Endodermal cell (in vitro differentiated cells): ENCODE results near the gene SPATA12. TPM values are rescaled to one million over a fixed set of nuclear protein-coding genes. Genes with fewer than 3 reads are reported as not detected.

Experiments used
- DNase-seq: peaks from one replicate; pipeline ENCODE4 v3.0.0-alpha.2; 2017
- H3K27ac ChIP-seq: 2 replicates; pipeline ENCODE4 v1.5.1; 2013; ENCODE audit warnings: mild to moderate bottlenecking, low read depth, low read length, moderate library complexity
- H3K27me3 ChIP-seq: 2 replicates; pipeline ENCODE4 v1.6.1; 2013; ENCODE audit warnings: mild to moderate bottlenecking, low read length, moderate library complexity; ENCODE audit not compliant: insufficient read depth, control insufficient read depth, poor library complexity, severe bottlenecking
- H3K36me3 ChIP-seq: 2 replicates; pipeline ENCODE4 v1.7.0; 2013; ENCODE audit warnings: mild to moderate bottlenecking, low read length, moderate library complexity; ENCODE audit not compliant: control insufficient read depth, insufficient read depth
- H3K4me1 ChIP-seq: one replicate; pipeline ENCODE4 v1.7.0; 2013; ENCODE audit warnings: low read length; ENCODE audit not compliant: control insufficient read depth, insufficient read depth
- H3K4me3 ChIP-seq: 2 replicates; pipeline ENCODE4 v1.5.1; 2013; ENCODE audit warnings: mild to moderate bottlenecking, low read length, moderate library complexity
- H3K9ac ChIP-seq: 2 replicates; pipeline ENCODE4 v1.6.1; 2013; ENCODE audit warnings: mild to moderate bottlenecking, low read length, moderate library complexity; ENCODE audit not compliant: poor library complexity, severe bottlenecking; ENCODE audit errors: extremely low read depth
- H3K9me3 ChIP-seq: 2 replicates; pipeline ENCODE4 v1.6.1; 2013; ENCODE audit warnings: mild to moderate bottlenecking, low read length, moderate library complexity; ENCODE audit not compliant: control insufficient read depth
- H3K27ac Mint-ChIP-seq: 2 replicates; pipeline ENCODE4 v1.8.0; 2020; ENCODE audit warnings: mixed read lengths
- H3K27me3 Mint-ChIP-seq: 2 replicates; pipeline ENCODE4 v1.8.0; 2021; ENCODE audit warnings: mild to moderate bottlenecking, mixed read lengths; ENCODE audit not compliant: insufficient read depth
- H3K36me3 Mint-ChIP-seq: 2 replicates; pipeline ENCODE4 v1.8.0; 2020; ENCODE audit warnings: low read depth, mixed read lengths
- H3K4me1 Mint-ChIP-seq: 2 replicates; pipeline ENCODE4 v1.8.0; 2020; ENCODE audit warnings: mixed read lengths
- H3K4me3 Mint-ChIP-seq: 2 replicates; pipeline ENCODE4 v1.8.0; 2020; ENCODE audit warnings: mild to moderate bottlenecking, moderate library complexity, mixed read lengths
- H3K9me3 Mint-ChIP-seq: 2 replicates; pipeline ENCODE4 v1.8.0; 2020; ENCODE audit warnings: mild to moderate bottlenecking, mixed read lengths
- CTCF ChIP-seq: fragments of 200-600 bp; sonication (generic); conservative IDR thresholded peaks from 2 replicates; pipeline ENCODE4 v1.5.0; 2021; ENCODE audit warnings: antibody characterized with exemption, mild to moderate bottlenecking
- whole genome bisulfite sequencing, 2 experiments: methylation state at CpG; one replicate each; pipeline versions ENCODE4 v1.1.5 to v1.1.7; 2013; ENCODE audit warnings: missing lambda C conversion rate in 2 of 2, mixed read lengths in 1 of 2; ENCODE audit not compliant: insufficient coverage in 1 of 2, insufficient read length in 1 of 2; 5-methylcytosine and 5-hydroxymethylcytosine counted together
- total RNA-seq, 2 donors: library from RNA; stranded (reverse); fragmentation: NEBNext Ultra II Directional in 1 of 2; extraction: Animal tissue kit (Norgen Biotek cat#: 25700) in 1 of 2; gene quantifications; 2 replicates in 1 of 2; 3 replicates in 1 of 2; pipeline ENCODE4 v1.2.1, GENCODE V29; 2021

SPATA12 gene
- total RNA-seq, 2 donors from 2014 or later: not detected

- Mint-ChIP-seq H3K4me1 (no peaks in the 10 kb centered on the region), H3K9me3 (peaks cover 9% of the 10 kb centered on the region), H3K4me3 (no peak overlapping the region), H3K27me3 (no peaks in the 10 kb centered on the region), H3K27ac (no peak overlapping the region), H3K36me3 (peaks cover 10% of the 10 kb centered on the region)
- no peak overlapping the region for H3K27ac ChIP-seq
- DNase-seq: no peak
- H3K9ac ChIP-seq: no peak overlapping the region
- 93 to 95% methylated on average over 3 to 5 of the region's 6 CpGs for WGBS, 2 experiments
- H3K36me3 ChIP-seq: no peaks in the 10 kb centered on the region
- no peaks in the 10 kb centered on the region for H3K27me3 ChIP-seq
- no peak overlapping the region for H3K4me3 ChIP-seq
- no peaks in the 10 kb centered on the region for H3K4me1 ChIP-seq
- H3K9me3 ChIP-seq: peaks cover 4% of the 10 kb centered on the region
- TF ChIP-seq CTCF: no peak
These were observed 9.0 kb downstream of the SPATA12 start for GRCh38 chr3:57069503-57069902.

GRCh38 chr3:57073628-57074027, 13.2 kb downstream of the SPATA12 start:
- TF ChIP-seq CTCF: no peak
- Histone ChIP-seq H3K27ac (no peak overlapping the region), H3K9me3 (peaks cover 4% of the 10 kb centered on the region), H3K4me3 (no peak overlapping the region), H3K4me1 (no peaks in the 10 kb centered on the region), H3K9ac (no peak overlapping the region), H3K27me3 (peaks cover 12% of the 10 kb centered on the region), H3K36me3 (no peaks in the 10 kb centered on the region)
- Mint-ChIP-seq H3K9me3 (peaks cover 9% of the 10 kb centered on the region), H3K27ac (no peak overlapping the region), H3K4me1 (peaks cover 8% of the 10 kb centered on the region), H3K27me3 (peaks cover 20% of the 10 kb centered on the region), H3K4me3 (no peak overlapping the region), H3K36me3 (peaks cover 10% of the 10 kb centered on the region)
- 92 to 100% methylated on average over 1 to 3 of the region's 3 CpGs for WGBS, 2 experiments
- no peak for DNase-seq

- peaks cover 4% of the 10 kb centered on the region for H3K9me3 ChIP-seq
- Mint-ChIP-seq H3K27ac (no peak overlapping the region), H3K27me3 (peaks cover 20% of the 10 kb centered on the region), H3K4me1 (peaks cover 8% of the 10 kb centered on the region), H3K4me3 (no peak overlapping the region), H3K9me3 (peaks cover 9% of the 10 kb centered on the region), H3K36me3 (peaks cover 10% of the 10 kb centered on the region)
- peaks cover 12% of the 10 kb centered on the region for H3K27me3 ChIP-seq
- no peak for TF ChIP-seq CTCF
- H3K4me3 ChIP-seq: no peak overlapping the region
- WGBS, 2 experiments: 90 to 91% methylated on average over 3 to 4 of the region's 4 CpGs
- H3K36me3 ChIP-seq: no peaks in the 10 kb centered on the region
- no peak overlapping the region for H3K9ac ChIP-seq
- H3K4me1 ChIP-seq: no peaks in the 10 kb centered on the region
- DNase-seq: no peak
- no peak overlapping the region for H3K27ac ChIP-seq
These were observed 13.7 kb downstream of the SPATA12 start for GRCh38 chr3:57074135-57074534.
